RKO (cell line): ENCODE measurements around the gene TTC39B.
"Not testable (repeated sequence)": the region's sequence is repeated elsewhere in the genome, so short reads cannot be mapped to it uniquely, and the experiment has no call there.

Experiments used
- DNase-seq: peaks from one replicate; pipeline ENCODE4 v3.0.0-alpha.2; 2016; ENCODE audit warnings: low spot score

Gene TTC39B

DNA sequence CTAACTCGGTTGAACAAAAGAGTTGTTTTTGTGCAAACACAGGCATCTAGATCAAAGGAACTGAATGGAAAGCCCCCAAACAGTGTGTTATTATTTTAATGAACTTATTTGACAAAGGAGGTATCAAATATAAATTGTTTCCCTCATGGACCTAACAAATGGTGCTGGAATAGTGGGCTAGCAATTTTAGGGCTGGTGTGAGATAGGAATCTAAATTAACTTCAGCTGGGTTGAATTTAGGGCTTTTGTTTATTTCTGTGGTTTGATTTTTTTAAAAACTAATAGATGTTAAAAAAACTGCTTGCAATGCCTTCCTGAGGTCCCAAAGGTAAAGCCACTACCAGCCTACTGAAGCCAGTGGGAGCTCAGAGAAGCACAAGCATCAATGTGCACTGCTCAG, 42.1 kb downstream of the TTC39B start:
- no peak for DNase-seq

GRCh38 chr9:15262581-15262980, 44.4 kb downstream of the TTC39B start:
- DNase-seq: no peak

- no peak for DNase-seq
Measured at GRCh38 chr9:15256426-15256825, 50.6 kb downstream of the TTC39B start.

DNA sequence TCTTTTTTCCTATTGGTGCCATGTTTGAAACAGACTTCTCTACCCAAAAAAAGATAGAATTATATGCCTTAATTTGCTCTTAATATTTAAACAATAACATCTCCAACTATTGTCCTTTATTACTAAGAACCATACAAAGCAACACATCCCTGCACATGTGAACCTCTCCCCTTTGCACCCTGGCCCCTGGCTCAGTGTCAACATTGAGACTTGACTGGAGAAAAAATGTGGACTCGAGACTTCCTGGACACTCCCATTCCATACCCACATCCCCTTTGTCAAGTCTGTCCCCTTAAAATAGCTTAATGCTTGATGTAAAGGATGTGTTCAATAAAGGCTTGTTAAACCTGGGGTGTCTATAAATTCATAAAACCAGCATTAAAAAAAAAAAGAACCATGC, 53.2 kb downstream of the TTC39B start:
- no peak for DNase-seq

DNA sequence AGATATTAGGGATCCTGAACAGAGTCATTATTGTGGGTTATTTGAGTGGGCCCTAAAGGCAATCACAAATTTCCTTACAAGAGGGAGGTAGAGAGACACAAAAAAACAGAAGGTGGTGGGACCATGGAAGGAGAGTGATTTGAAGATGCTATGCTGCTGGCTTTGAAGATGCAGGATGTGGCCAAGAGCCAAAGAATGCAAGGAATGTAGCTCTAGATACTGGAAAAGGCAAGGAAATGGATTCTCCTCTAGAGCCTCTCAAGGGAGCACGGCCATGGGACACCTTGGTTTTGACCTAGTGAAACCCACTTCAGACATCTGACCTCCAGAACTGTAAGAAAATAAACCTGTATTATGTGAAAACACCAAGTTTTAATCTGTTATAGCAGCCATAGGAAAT, 53.8 kb downstream of the TTC39B start:
- DNase-seq: no peak

DNA sequence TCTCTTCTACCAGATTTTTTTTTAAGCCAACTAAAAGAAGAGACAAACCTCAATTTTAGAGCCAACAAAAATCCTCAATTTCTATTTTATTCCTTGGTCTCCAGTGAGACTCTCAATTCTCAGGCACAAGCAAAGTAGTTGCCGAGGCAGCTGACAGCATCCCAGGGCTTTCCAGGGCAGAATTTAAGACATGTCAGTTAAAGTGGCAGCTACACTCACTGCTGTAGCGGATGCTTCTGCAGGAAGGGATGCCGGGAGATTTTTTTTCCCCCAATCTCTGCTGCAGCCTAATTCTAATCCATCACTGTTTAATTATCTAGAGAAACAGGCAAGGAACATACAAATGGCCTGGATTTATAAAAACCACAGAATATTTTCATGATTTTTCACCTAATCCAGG, 57.0 kb downstream of the TTC39B start:
- DNase-seq: no peak

GRCh38 chr9:15249042-15249818, 57.8 kb downstream of the TTC39B start:
- DNase-seq: no peak

- no peak for DNase-seq
Measured at GRCh38 chr9:15248621-15249020, 58.4 kb downstream of the TTC39B start.

DNA sequence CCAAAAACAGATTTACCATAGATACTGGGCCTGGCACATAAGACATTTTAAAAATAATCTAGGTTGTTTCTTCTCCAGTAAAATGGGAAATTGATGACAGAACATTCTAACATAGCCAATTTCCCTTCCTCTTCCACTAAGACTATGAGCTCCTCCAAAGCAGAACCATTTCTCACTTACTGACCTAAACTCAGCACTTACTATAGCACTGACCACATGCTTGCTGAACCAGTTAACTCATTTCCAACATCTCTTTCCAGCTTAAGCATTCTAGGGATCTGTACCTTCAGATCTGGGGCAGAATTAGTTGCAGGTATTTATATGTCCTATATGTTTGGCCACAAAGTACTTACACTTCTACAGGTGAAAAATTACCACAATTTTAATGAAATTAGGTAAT, 58.9 kb downstream of the TTC39B start:
- no peak for DNase-seq

GRCh38 chr9:15246708-15247107, 60.3 kb downstream of the TTC39B start:
- no peak for DNase-seq

DNA sequence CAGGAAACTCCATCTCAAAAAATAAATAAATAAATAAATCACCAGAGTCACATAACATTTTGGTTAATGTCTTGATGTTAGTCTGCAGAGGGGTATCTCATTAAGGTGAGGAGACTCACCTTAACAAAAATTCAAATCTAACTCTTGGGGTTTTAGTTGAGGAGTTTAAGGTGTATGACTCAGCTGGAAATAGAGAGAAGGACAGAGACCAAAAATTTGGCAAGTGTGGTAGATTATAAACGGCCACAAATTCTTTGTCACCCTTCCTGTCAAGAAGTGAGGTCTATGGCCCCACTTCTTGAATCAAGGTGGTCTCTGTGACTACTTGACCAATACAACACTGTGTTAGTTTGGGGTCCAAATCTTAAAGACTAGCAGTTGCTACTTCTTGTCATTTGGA, 60.8 kb downstream of the TTC39B start:
- DNase-seq: no peak

- no peak for DNase-seq
Measured at GRCh38 chr9:15244001-15244441, 63.0 kb downstream of the TTC39B start.

DNA sequence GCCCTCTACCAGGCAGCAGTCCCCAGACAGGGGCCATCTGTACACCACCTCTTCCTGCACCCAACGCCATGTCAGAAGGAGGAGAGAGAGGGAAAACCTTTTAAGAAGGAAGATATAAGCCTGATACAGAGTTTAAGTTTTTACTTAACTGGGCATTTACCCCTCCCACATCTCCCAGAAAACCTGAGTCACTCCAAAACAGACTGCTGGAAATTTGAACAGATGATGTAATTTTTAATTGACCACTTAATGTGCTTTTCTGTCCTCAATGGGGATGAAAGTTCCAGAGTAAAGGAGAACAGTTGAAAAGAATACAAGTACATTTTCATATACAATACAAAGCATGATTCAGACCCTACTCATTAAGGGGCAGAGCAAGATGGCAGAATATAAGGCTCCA, 63.9 kb downstream of the TTC39B start:
- DNase-seq: no peak

GRCh38 chr9:15240927-15241326, 66.1 kb downstream of the TTC39B start:
- DNase-seq: no peak

DNA sequence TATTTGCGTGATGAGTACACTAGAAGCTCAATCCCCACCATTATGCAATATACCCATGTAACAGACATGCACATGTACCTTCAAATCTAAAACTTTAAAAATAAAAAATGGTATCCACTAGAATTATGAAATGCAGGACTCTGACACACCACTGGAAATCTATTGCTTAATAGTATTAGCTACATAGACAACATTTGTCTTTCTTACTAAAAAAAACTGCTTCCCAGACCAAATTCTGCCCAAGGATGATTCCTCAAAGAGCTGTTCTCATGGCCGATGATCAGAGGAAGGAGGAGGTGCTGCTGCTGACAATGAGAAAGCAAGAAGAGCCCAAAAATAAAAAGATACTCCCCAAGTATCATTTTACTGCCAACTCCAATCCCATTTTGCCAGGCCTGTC, 67.2 kb downstream of the TTC39B start:
- DNase-seq: no peak

- DNase-seq: no peak
Measured at GRCh38 chr9:15238646-15239045, 68.4 kb downstream of the TTC39B start.

DNA sequence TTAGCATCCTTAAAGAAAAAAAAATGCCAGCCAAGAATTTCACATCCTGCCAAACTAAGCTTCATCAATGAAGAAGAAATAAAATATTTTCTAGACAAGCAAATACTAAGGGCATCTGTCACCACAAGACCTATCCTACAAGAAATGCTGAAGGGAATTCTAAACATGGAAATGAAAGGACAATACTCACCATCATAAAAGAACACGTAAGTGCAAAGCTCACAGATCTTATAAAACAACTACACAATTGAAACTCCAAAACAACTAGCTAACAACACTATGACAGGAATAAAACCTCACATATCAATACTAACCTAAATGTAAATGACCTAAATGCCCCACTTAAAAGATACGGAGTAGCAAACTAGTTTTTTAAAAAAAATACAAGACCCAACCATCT, 71.4 kb downstream of the TTC39B start:
- no peak for DNase-seq

GRCh38 chr9:15233941-15234490, 73.0 kb downstream of the TTC39B start:
- not testable (repeated sequence) for DNase-seq

DNA sequence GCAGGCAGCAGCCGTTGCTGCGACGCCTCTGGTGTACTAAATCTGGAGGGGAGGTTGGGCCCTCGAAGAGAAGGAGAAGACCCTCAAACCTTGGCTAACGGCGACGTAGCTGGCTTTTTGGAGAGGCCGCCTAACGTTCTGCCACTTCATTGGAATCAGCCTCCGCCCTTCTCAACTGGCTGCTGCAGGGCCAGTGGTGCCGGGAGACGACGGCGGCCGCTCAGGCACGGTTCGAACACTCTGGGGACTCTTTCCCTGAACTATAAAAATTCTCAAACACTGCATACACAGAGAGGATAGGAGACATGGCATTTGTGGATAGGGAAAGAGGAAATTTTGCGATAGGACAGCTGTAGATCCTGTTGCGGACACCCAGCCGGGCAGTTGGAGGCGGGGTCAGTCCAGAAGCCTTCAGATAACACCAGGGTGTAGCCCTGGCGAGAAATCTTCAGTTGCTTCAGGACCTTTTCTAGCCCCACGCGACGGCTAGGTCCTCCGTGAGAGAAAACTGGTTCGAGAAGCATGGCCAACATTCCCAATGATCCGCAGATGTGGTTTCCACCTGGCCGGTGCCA, 74.2 kb downstream of the TTC39B start:
- DNase-seq: not testable (repeated sequence)

DNA sequence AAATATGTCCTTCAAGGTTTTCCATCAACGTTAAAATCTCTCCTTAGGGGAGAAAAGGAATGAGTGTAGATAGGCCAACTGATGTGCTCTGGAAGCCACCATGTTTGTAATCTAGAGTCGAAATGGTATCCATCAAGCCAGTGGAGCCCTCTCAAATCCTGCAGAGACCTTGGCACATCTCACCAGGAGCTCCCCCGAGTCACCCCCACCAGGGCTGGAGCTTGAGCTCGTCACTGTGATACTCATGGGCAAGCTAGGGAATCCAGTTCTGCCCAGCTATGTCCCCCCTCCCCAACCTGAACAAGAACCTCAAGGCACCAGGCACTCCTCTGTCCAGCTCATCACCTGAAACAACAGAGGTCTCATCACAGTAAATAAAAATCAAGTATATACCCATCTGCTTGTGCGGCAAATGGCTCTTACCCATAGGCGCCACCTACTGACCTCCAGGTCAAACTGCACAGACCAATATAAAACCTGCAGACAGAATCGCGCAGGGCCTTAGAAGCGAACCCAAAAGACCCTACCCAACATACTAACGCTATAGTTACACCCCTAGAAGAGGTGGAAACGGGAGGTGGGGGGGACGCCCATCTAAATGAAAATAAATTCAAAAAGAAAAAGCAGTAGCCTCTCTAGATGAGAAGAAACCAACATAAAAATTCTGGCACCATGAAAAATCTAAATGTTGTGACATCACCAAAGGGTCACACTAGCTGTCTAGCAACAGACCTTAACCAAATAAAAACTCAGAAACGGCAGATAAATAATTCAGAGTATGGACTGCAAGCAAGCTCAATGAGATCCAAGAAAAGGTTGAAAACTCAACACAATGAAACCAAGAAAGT, 75.0 kb downstream of the TTC39B start:
- DNase-seq: peak; percentile 44

GRCh38 chr9:15229409-15229808, 77.6 kb downstream of the TTC39B start:
- no peak for DNase-seq

DNA sequence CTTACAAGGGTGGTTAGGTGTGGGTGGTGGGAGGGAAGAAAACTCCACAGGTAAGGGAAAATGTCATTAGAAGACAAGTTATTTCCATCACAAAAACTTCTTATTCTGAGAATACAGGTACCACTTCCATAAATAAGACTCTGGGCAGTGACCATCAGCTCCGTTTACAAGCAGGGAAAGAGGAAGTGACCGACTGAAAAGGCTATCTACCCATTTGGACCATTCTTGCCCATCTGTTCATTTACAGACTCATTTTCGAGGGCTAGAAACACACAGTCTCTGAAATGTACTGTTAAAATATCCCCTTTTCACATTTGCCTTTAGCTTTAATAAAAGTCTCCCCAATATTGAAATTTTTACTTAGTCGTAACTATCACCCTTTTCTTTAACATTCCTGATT, 79.5 kb downstream of the TTC39B start:
- DNase-seq: no peak
